ENCODE data around the gene PASK. TPM values are rescaled to one million over a fixed set of nuclear protein-coding genes. Genes with fewer than 3 reads are reported as not detected.

PASK gene
- total RNA-seq, 4 donors from 2014 or later = 1.6 to 6.5 (median 4.4) TPM

DNA sequence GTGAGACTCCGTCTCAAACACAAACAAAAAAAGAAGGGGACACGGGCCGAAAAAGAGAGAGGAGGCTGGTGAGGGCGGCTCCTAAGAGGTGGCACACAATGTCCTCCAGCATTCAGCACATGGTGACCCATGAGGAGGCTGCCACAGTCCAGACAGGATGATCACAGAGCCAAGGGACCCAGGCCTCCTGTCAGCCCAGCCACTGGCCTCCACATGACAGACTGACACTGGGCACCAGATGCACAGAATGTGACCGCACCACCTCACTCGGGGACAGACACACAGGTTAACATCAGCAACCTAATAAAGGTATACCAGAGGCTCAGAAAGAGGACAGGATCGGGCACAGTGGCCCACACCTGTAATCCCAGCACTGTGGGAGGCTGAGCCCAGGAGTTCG is 21.0 kb downstream of the PASK start:
- WGBS, 2 donors (ENCODE audit: low coverage in 1 of 2) = 95% methylated on average over 8 of the region's 8 CpGs; no CpG with 5 or more reads in 1 of the 2 donors
- H3K27ac ChIP-seq = no peak overlapping the region
- no peaks in the 10 kb centered on the region for H3K4me1 ChIP-seq
- H3K4me3 ChIP-seq = no peak overlapping the region
- no peaks in the 10 kb centered on the region for H3K27me3 ChIP-seq
- ATAC-seq = no peak
- no peaks in the 10 kb centered on the region for H3K9me3 ChIP-seq
- no peak for TF ChIP-seq POLR2A (IDR thresholded peaks at IDR 0.05)
- no peak for TF ChIP-seq EP300 (IDR thresholded peaks at IDR 0.05)
- no peak for TF ChIP-seq POLR2AphosphoS5 (IDR thresholded peaks at IDR 0.05)
- TF ChIP-seq, protein P1, sequence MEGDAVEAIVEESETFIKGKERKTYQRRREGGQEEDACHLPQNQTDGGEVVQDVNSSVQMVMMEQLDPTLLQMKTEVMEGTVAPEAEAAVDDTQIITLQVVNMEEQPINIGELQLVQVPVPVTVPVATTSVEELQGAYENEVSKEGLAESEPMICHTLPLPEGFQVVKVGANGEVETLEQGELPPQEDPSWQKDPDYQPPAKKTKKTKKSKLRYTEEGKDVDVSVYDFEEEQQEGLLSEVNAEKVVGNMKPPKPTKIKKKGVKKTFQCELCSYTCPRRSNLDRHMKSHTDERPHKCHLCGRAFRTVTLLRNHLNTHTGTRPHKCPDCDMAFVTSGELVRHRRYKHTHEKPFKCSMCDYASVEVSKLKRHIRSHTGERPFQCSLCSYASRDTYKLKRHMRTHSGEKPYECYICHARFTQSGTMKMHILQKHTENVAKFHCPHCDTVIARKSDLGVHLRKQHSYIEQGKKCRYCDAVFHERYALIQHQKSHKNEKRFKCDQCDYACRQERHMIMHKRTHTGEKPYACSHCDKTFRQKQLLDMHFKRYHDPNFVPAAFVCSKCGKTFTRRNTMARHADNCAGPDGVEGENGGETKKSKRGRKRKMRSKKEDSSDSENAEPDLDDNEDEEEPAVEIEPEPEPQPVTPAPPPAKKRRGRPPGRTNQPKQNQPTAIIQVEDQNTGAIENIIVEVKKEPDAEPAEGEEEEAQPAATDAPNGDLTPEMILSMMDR (IDR thresholded peaks at IDR 0.05) = no peak
- H3K36me3 ChIP-seq = peaks cover 0 to 12% of the 10 kb centered on the region in 2 donors

DNA sequence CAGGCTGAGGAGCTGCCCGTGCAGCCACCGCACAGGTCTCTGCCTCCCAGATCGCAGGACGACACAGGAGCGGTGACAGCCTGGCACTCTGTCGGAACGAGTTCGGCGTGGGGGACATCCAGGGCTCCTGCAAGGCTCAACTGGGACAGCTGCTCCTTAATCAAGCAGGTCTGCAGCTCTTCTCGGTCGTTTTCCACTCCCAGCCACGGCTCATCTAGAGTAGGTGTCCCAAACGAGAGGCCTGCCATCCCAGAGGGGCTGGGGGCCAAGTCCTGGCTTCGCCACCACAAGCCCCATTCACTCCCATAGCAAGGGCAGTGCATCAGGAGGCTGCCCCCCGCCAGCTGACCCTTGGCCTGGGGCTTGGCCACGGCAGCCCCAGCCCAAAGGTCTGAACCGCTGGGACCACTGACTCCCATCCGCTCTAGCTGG is 22.5 kb downstream of the PASK start:
- no peaks in the 10 kb centered on the region for H3K27me3 ChIP-seq
- no peaks in the 10 kb centered on the region for H3K4me1 ChIP-seq
- no CpG with 5 or more reads among the region's 18 CpGs for WGBS, 2 donors (ENCODE audit: low coverage in 1 of 2)
- H3K4me3 ChIP-seq = no peak overlapping the region
- H3K27ac ChIP-seq = no peak overlapping the region
- H3K36me3 ChIP-seq = peaks cover 0 to 19% of the 10 kb centered on the region in 2 donors
- no peaks in the 10 kb centered on the region for H3K9me3 ChIP-seq
- TF ChIP-seq, protein P1 (IDR thresholded peaks at IDR 0.05) = no peak
- TF ChIP-seq POLR2AphosphoS5 (IDR thresholded peaks at IDR 0.05) (no peak), EP300 (IDR thresholded peaks at IDR 0.05) (no peak), POLR2A (IDR thresholded peaks at IDR 0.05) (no peak)
- ATAC-seq = no peak

GRCh38 chr2:241126201-241126611 is 23.1 kb downstream of the PASK start:
- Histone ChIP-seq H3K36me3 (peaks cover 0 to 19% of the 10 kb centered on the region in 2 donors), H3K27me3 (no peaks in the 10 kb centered on the region), H3K4me1 (no peaks in the 10 kb centered on the region), H3K9me3 (no peaks in the 10 kb centered on the region), H3K4me3 (no peak overlapping the region), H3K27ac (no peak overlapping the region)
- 70% methylated on average over 6 of the region's 21 CpGs; no CpG with 5 or more reads in 1 of the 2 donors for WGBS, 2 donors (ENCODE audit: low coverage in 1 of 2)
- no peak for TF ChIP-seq EP300 (IDR thresholded peaks at IDR 0.05)
- no peak for TF ChIP-seq POLR2AphosphoS5 (IDR thresholded peaks at IDR 0.05)
- TF ChIP-seq, protein P1 (IDR thresholded peaks at IDR 0.05) = no peak
- TF ChIP-seq POLR2A (IDR thresholded peaks at IDR 0.05) = no peak
- ATAC-seq = no peak

- Histone ChIP-seq H3K27me3 (no peaks in the 10 kb centered on the region), H3K9me3 (no peaks in the 10 kb centered on the region), H3K4me1 (no peaks in the 10 kb centered on the region), H3K36me3 (peaks cover 0 to 19% of the 10 kb centered on the region in 2 donors), H3K4me3 (no peak overlapping the region), H3K27ac (no peak overlapping the region)
- WGBS, 2 donors (ENCODE audit: low coverage in 1 of 2) = 94 to 97% methylated on average over 5 to 12 of the region's 13 CpGs
- no peak for ATAC-seq
- TF ChIP-seq, protein P1 (IDR thresholded peaks at IDR 0.05) = no peak
- TF ChIP-seq POLR2A (IDR thresholded peaks at IDR 0.05) (no peak), EP300 (IDR thresholded peaks at IDR 0.05) (no peak), POLR2AphosphoS5 (IDR thresholded peaks at IDR 0.05) (no peak)
These were observed 23.6 kb downstream of the PASK start for GRCh38 chr2:241125626-241126025.

DNA sequence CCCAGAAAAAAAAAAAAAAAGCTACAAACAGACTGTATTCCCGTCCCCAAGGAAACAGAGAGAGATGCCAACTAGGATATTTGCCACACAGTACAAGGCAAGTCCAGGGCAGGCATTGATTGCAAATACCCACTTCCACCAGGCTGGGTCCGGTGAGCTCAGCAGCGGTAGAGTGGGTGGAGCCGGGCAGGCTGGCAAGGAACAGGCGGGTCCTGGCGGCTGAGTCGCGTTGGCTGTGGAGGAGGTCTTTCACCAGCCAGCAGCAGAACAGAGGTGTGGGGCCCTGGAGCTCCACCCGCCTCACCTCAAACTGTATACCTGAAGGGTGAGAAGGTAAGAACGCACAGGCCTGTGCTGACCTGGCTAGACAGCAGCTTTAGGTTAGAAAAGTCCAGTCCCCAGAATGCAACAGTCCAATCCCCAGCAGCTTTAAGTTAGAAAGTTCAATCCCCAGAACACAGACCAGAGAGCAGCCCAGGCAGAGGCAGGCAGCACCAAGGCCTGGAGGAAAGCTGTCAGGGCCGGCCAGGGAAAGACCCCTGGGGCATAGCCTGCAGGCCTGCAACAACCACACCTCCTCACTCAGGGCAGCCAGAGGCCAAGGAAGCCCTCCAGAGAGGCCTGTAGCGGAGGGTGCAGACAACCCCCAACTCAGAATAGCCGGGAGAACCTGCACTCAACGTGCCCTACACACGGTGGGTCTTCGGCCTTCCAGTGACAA is 25.3 kb downstream of the PASK start:
- 84% methylated on average over 6 of the region's 16 CpGs; no CpG with 5 or more reads in 1 of the 2 donors for WGBS, 2 donors (ENCODE audit: low coverage in 1 of 2)
- Histone ChIP-seq H3K4me1 (no peaks in the 10 kb centered on the region), H3K36me3 (peaks cover 0 to 19% of the 10 kb centered on the region in 2 donors), H3K4me3 (no peak overlapping the region), H3K27ac (no peak overlapping the region), H3K9me3 (no peaks in the 10 kb centered on the region), H3K27me3 (no peaks in the 10 kb centered on the region)
- TF ChIP-seq EP300 (IDR thresholded peaks at IDR 0.05) = no peak
- TF ChIP-seq POLR2A (IDR thresholded peaks at IDR 0.05) = no peak
- TF ChIP-seq, protein P1 (IDR thresholded peaks at IDR 0.05) = no peak
- TF ChIP-seq POLR2AphosphoS5 (IDR thresholded peaks at IDR 0.05) = no peak
- no peak for ATAC-seq

All from gastroesophageal sphincter (tissue), 4 donors.